Liver (tissue), 3 donors: Measurements from ENCODE around the gene EPHB4.

Experiments used
- EGR1 ChIP-seq, 2 donors: IDR thresholded peaks; 2 replicates each; pipeline ENCODE4 v1.6.1; 2016 to 2018; ENCODE audit warnings: antibody characterized with exemption in 2 of 2, low read depth in 2 of 2
- FOXA1 ChIP-seq: IDR thresholded peaks from 2 replicates; pipeline ENCODE4 v1.6.1; 2016; ENCODE audit warnings: antibody characterized with exemption
- HNF4A ChIP-seq, 2 donors: conservative IDR thresholded peaks; 2 replicates each; pipeline ENCODE4 v1.6.1; 2016; ENCODE audit warnings: antibody characterized with exemption in 2 of 2, mild to moderate bottlenecking in 2 of 2
- JUND ChIP-seq, 2 donors: IDR thresholded peaks; 2 replicates each; pipeline ENCODE4 v1.6.1; 2016; ENCODE audit warnings: antibody characterized with exemption in 2 of 2
- RAD21 ChIP-seq, 2 donors: IDR thresholded peaks; 2 replicates each; pipeline ENCODE4 v1.6.1; 2016; ENCODE audit warnings: antibody characterized with exemption in 2 of 2, mild to moderate bottlenecking in 2 of 2
- TAF1 ChIP-seq: conservative IDR thresholded peaks from 2 replicates; pipeline ENCODE4 v1.6.1; 2016; ENCODE audit warnings: antibody characterized with exemption, mild to moderate bottlenecking
- YY1 ChIP-seq: IDR thresholded peaks from 2 replicates; pipeline ENCODE4 v1.6.1; 2016; ENCODE audit warnings: antibody characterized with exemption, mild to moderate bottlenecking
- TF ChIP-seq, protein P1 (sequence below): IDR thresholded peaks from 2 replicates; pipeline ENCODE4 v1.6.1; 2016; ENCODE audit warnings: antibody characterized with exemption
- TF ChIP-seq, protein P2 (sequence below): fragments of 150-350 bp; IDR thresholded peaks from 2 replicates; pipeline ENCODE4 v1.5.1; 2017; ENCODE audit warnings: improper control_type of control experiment, low read depth, low read length; ENCODE audit not compliant: missing input control
- TF ChIP-seq, protein P3 (sequence below): IDR thresholded peaks from 2 replicates; pipeline ENCODE4 v1.6.1; 2016; ENCODE audit warnings: antibody characterized with exemption, mild to moderate bottlenecking
- donor health status: healthy.
- donor health status: healthy.

DNA sequence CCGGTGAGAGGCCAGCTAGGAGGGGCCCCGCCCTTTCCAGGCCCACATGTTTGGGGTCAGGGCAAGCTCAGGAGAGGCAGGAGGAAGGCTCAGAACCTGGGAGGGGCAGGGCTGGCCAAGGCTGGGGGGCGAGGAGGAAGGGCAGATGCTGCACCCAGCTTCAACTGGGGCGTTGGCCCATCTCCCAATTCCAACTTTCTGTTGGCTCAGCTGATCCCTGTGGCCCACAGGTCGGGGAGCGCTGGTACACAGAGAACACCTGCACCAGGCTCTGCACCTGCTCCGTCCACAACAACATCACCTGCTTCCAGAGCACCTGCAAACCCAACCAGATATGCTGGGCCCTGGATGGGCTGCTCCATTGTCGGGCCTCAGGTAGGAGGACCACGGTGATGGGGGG is 53.8 kb downstream of the EPHB4 start:
- TF ChIP-seq YY1 (no peak), FOXA1 (no peak), HNF4A (conservative IDR thresholded peaks at IDR 0.05) (no peak), JUND (IDR thresholded peaks at IDR 0.05) (no peak), EGR1 (IDR thresholded peaks at IDR 0.05; ENCODE audit: low read depth in 2 of 2) (no peak), RAD21 (IDR thresholded peaks at IDR 0.05) (no peak), TAF1 (no peak)
- TF ChIP-seq, protein P1, sequence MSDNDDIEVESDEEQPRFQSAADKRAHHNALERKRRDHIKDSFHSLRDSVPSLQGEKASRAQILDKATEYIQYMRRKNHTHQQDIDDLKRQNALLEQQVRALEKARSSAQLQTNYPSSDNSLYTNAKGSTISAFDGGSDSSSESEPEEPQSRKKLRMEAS = no peak
- TF ChIP-seq, protein P2, sequence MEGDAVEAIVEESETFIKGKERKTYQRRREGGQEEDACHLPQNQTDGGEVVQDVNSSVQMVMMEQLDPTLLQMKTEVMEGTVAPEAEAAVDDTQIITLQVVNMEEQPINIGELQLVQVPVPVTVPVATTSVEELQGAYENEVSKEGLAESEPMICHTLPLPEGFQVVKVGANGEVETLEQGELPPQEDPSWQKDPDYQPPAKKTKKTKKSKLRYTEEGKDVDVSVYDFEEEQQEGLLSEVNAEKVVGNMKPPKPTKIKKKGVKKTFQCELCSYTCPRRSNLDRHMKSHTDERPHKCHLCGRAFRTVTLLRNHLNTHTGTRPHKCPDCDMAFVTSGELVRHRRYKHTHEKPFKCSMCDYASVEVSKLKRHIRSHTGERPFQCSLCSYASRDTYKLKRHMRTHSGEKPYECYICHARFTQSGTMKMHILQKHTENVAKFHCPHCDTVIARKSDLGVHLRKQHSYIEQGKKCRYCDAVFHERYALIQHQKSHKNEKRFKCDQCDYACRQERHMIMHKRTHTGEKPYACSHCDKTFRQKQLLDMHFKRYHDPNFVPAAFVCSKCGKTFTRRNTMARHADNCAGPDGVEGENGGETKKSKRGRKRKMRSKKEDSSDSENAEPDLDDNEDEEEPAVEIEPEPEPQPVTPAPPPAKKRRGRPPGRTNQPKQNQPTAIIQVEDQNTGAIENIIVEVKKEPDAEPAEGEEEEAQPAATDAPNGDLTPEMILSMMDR = no peak
- TF ChIP-seq, protein P3, sequence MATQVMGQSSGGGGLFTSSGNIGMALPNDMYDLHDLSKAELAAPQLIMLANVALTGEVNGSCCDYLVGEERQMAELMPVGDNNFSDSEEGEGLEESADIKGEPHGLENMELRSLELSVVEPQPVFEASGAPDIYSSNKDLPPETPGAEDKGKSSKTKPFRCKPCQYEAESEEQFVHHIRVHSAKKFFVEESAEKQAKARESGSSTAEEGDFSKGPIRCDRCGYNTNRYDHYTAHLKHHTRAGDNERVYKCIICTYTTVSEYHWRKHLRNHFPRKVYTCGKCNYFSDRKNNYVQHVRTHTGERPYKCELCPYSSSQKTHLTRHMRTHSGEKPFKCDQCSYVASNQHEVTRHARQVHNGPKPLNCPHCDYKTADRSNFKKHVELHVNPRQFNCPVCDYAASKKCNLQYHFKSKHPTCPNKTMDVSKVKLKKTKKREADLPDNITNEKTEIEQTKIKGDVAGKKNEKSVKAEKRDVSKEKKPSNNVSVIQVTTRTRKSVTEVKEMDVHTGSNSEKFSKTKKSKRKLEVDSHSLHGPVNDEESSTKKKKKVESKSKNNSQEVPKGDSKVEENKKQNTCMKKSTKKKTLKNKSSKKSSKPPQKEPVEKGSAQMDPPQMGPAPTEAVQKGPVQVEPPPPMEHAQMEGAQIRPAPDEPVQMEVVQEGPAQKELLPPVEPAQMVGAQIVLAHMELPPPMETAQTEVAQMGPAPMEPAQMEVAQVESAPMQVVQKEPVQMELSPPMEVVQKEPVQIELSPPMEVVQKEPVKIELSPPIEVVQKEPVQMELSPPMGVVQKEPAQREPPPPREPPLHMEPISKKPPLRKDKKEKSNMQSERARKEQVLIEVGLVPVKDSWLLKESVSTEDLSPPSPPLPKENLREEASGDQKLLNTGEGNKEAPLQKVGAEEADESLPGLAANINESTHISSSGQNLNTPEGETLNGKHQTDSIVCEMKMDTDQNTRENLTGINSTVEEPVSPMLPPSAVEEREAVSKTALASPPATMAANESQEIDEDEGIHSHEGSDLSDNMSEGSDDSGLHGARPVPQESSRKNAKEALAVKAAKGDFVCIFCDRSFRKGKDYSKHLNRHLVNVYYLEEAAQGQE = no peak
